ENCODE data around the gene VAV1. TPM values are rescaled to one million over a fixed set of nuclear protein-coding genes. Genes with fewer than 3 reads are reported as not detected.

VAV1 gene
- total and polyA plus RNA-seq, 10 of the 15 experiments (the other 5 are each of a cell fraction or from before 2014, with no cell fraction given) = 1.6 to 76.8 (median 40.7) TPM

GRCh38 chr19:6750062-6750461, 22.4 kb upstream of the VAV1 start (continued):
- no peak for TF ChIP-seq GABPA (IDR thresholded peaks at IDR 0.05; ENCODE audit: low read depth)

- WGBS (ENCODE audit: insufficient coverage, insufficient replicate concordance, low lambda C conversion rate, missing lambda C conversion rate) = 93% methylated on average over 16 of the region's 16 CpGs
- FAIRE-seq = no peak
- no peak for ATAC-seq
- H4K20me1 ChIP-seq (ENCODE audit: control insufficient read depth, insufficient read depth) = no peaks in the 10 kb centered on the region
- peaks cover 13% of the 10 kb centered on the region for H3K4me1 ChIP-seq (ENCODE audit: control insufficient read depth, insufficient read depth, low read length)
- H2AFZ ChIP-seq (ENCODE audit: control insufficient read depth, low read depth, low read length) = no peak overlapping the region
- POLR2A ChIA-PET = no interaction called here
- no TSS peak for BruUV-seq (replicated peaks)
- RAD21 ChIA-PET (ENCODE audit: unreplicated experiment) = no interaction called here
- no peaks in the 10 kb centered on the region for H3K27me3 ChIP-seq (replicated peaks in 1 of 2; ENCODE audit: control insufficient read depth in 2 of 2, insufficient read depth in 2 of 2, low read length in 1 of 2)
- no peak overlapping the region for H3K4me2 ChIP-seq (ENCODE audit: control insufficient read depth, insufficient read depth)
- no peak overlapping the region for H3K4me3 ChIP-seq
- in situ Hi-C loops (cut with MboI) = no loop called here
- no peaks in the 10 kb centered on the region for H3K9me3 ChIP-seq (replicated peaks; ENCODE audit: control insufficient read depth, insufficient read depth, low read length)
- no peaks in the 10 kb centered on the region; the same call in 1 of the 2 replicates for H3K79me2 ChIP-seq (ENCODE audit: control insufficient read depth, insufficient read depth, low read length)
- no peak overlapping the region for H3K9ac ChIP-seq (ENCODE audit: control insufficient read depth, insufficient read depth, low read length)
- CTCF ChIA-PET = no interaction called here
- no peak for TF ChIP-seq NFYB (IDR thresholded peaks at IDR 0.05; ENCODE audit: insufficient read depth, low read depth, low read length)
- no peak for TF ChIP-seq PAX8 (IDR thresholded peaks at IDR 0.05)
- TF ChIP-seq NFXL1 (IDR thresholded peaks at IDR 0.05; ENCODE audit: borderline replicate concordance) = no peak
- TF ChIP-seq HSF1 (IDR thresholded peaks at IDR 0.05; ENCODE audit: low read depth, low read length) = no peak
- TF ChIP-seq BCLAF1 (IDR thresholded peaks at IDR 0.05) = no peak
- TF ChIP-seq YBX1 (IDR thresholded peaks at IDR 0.05) = no peak
- no peak for TF ChIP-seq HCFC1 (IDR thresholded peaks at IDR 0.05; ENCODE audit: low read length)
- no peak for TF ChIP-seq ZNF24 (IDR thresholded peaks at IDR 0.05)
- TF ChIP-seq ZNF622 (IDR thresholded peaks at IDR 0.05) = no peak
- TF ChIP-seq SIX5 (IDR thresholded peaks at IDR 0.05; ENCODE audit: low read depth, low read length, severe bottlenecking) = no peak
- no peak for TF ChIP-seq BMI1 (IDR thresholded peaks at IDR 0.05; ENCODE audit: borderline replicate concordance)
- no peak for TF ChIP-seq POU2F2 (IDR thresholded peaks at IDR 0.05; ENCODE audit: borderline replicate concordance, low read depth, low read length)
- TF ChIP-seq RFX5 (IDR thresholded peaks at IDR 0.05; ENCODE audit: low read depth, low read length) = no peak
- no peak for TF ChIP-seq ZNF207 (IDR thresholded peaks at IDR 0.05; ENCODE audit: borderline replicate concordance)
- SMC1A ChIA-PET (ENCODE audit: uncharacterized antibody, unreplicated experiment) = no interaction called here
- no peak overlapping the region for H3K27ac ChIP-seq (ENCODE audit: control insufficient read depth, insufficient read depth)
- no peak for DNase-seq (ENCODE audit: low read depth, low spot score)
- peaks cover 9 to 15% of the 10 kb centered on the region in 2 experiments for H3K36me3 ChIP-seq (ENCODE audit: control insufficient read depth in 2 of 2, insufficient read depth in 2 of 2, low read length in 1 of 2)
- intact Hi-C loops (cut with micrococcal nuclease; ENCODE audit: unreplicated experiment) = loop anchor here (5.0 kb wide), 2 partner anchors 111 to 119 kb away; no protein-coding TSS in a partner anchor
These were observed 21.3 kb upstream of the VAV1 start for GRCh38 chr19:6751189-6751588.

All from GM12878 (cell line).